Measurements from ENCODE around the gene ZNF568. TPM values are rescaled to one million over a fixed set of nuclear protein-coding genes. Genes with fewer than 3 reads are reported as not detected.

The ZNF568 gene
- total RNA-seq, 6 experiments from 2014 or later = 1.9 to 4.9 (median 2.2) TPM

GRCh38 chr19:36898422-36898821 lies 17.7 kb upstream of the ZNF568 start:
- Histone ChIP-seq H3K4me3 (no peak overlapping the region), H3K27ac (no peak overlapping the region), H3K36me3 (peaks cover 0 to 22% (median 2%) of the 10 kb centered on the region in 4 donors), H3K27me3 (no peaks in the 10 kb centered on the region), H3K4me1 (no peaks in the 10 kb centered on the region), H3K9me3 (peaks cover 8 to 80% (median 29%) of the 10 kb centered on the region in 4 donors)
- intact Hi-C loops (cut with DNase I) = no loop called here
- DNase-seq (no peak), ATAC-seq (no peak)
- TF ChIP-seq CTCF (IDR thresholded peaks at IDR 0.05) (no peak), POLR2A (IDR thresholded peaks at IDR 0.05) (no peak)
- WGBS (ENCODE audit: insufficient coverage, low coverage, low lambda C conversion rate, missing lambda C conversion rate) = 85% methylated on average over 4 of the region's 4 CpGs

DNA sequence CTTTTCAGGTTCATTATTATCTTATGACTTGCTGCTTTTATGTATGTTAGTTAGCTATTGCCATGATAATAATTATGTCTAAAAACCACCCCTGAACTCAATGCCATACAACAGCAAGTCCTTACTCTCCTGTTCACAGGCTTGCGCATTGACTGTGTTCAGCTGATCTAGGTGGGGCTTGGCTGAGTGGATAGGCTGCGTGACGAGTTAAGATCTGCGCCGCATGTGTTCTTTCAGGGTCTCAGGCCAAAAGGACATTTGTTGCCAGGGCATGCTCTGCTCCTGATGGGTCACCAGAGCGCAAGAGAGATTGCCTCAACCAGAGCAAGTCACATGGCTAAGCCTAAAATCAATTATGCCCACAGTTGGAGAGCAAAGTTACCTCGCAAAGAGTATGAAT lies 859 bp downstream of the ZNF568 start:
- intact Hi-C loops (cut with DNase I) = no loop called here
- no peak for DNase-seq
- 15% methylated on average over 7 of the region's 7 CpGs for WGBS (ENCODE audit: insufficient coverage, low coverage, low lambda C conversion rate, missing lambda C conversion rate)

DNA sequence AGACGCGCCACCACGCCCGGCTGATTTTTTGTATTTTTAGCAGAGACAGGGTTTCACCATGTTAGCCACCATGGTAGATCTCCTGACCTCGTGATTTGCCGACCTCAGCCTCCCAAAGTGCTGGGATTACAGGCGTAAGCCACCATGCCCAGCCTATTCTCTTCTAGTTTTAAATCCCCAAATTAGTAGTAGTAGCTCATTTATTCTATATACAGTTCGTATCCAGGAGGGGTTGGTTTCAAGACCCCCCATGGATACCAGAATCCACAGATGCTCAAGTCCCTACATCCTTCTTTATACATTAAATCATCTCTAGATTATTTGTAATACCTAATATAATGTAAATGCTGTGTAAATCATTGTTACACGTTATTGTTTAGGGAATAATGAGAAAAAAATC lies 2.0 kb downstream of the ZNF568 start:
- Histone ChIP-seq H3K27me3 (no peaks in the 10 kb centered on the region), H3K4me3 (no peak overlapping the region), H3K36me3 (peaks cover 0 to 11% (median 4%) of the 10 kb centered on the region in 4 donors), H3K9me3 (peaks cover 0 to 9% (median 0%) of the 10 kb centered on the region in 4 donors), H3K27ac (no peak overlapping the region), H3K4me1 (peaks cover 0 to 5% (median 0%) of the 10 kb centered on the region in 4 donors)
- DNase-seq (no peak), ATAC-seq (no peak)
- intact Hi-C loops (cut with DNase I) = no loop called here
- no peak for TF ChIP-seq POLR2A (IDR thresholded peaks at IDR 0.05)
- no peak for TF ChIP-seq CTCF (IDR thresholded peaks at IDR 0.05)
- 96% methylated on average over 5 of the region's 9 CpGs for WGBS (ENCODE audit: insufficient coverage, low coverage, low lambda C conversion rate, missing lambda C conversion rate)

More for the DNA sequence above, 859 bp downstream of the ZNF568 start:
- H3K27me3 ChIP-seq = no peaks in the 10 kb centered on the region
- H3K4me1 ChIP-seq = peaks cover 0 to 5% (median 0%) of the 10 kb centered on the region in 4 donors
- H3K9me3 ChIP-seq = peaks cover 0 to 20% (median 0%) of the 10 kb centered on the region in 4 donors
- peak overlapping the region; percentile 58 to 96 (median 66) for H3K4me3 ChIP-seq
- peak in 1 of 4 donors; percentile 24 for ATAC-seq
- H3K27ac ChIP-seq = peak overlapping the region in 1 of 3 donors; percentile 92
- H3K36me3 ChIP-seq = peaks cover 0 to 11% (median 4%) of the 10 kb centered on the region in 4 donors
- TF ChIP-seq POLR2A (IDR thresholded peaks at IDR 0.05) = no peak
- TF ChIP-seq CTCF (IDR thresholded peaks at IDR 0.05) = no peak

DNA sequence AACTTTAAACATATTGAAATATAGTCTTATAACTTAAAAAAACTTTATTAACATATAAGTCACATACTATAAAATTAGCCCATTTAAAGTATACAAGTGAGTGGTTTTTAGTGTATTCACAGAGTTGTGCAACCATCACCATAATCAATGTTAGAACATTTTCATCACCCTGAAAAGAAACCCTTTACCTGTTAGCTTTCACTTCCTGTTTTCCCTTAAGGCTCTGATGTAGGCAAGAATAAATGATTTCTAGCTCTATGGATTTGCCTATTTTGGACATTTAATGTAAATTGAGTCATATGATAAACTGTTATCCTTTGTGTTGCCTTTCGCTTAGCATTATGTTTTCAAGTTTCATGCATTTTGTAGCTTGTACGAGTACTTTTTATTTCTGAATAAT lies 15.6 kb downstream of the ZNF568 start:
- TF ChIP-seq CTCF (IDR thresholded peaks at IDR 0.05) (no peak), POLR2A (IDR thresholded peaks at IDR 0.05) (no peak)
- WGBS (ENCODE audit: insufficient coverage, low coverage, low lambda C conversion rate, missing lambda C conversion rate) = 100% methylated on average over 2 of the region's 2 CpGs
- DNase-seq (no peak), ATAC-seq (no peak)
- H3K4me3 ChIP-seq = no peak overlapping the region
- H3K9me3 ChIP-seq = peaks cover 0 to 14% (median 6%) of the 10 kb centered on the region in 4 donors
- intact Hi-C loops (cut with DNase I) = no loop called here
- peaks cover 0 to 7% (median under 1%) of the 10 kb centered on the region in 4 donors for H3K36me3 ChIP-seq
- H3K27ac ChIP-seq = no peak overlapping the region
- no peaks in the 10 kb centered on the region for H3K4me1 ChIP-seq
- H3K27me3 ChIP-seq = no peaks in the 10 kb centered on the region

DNA sequence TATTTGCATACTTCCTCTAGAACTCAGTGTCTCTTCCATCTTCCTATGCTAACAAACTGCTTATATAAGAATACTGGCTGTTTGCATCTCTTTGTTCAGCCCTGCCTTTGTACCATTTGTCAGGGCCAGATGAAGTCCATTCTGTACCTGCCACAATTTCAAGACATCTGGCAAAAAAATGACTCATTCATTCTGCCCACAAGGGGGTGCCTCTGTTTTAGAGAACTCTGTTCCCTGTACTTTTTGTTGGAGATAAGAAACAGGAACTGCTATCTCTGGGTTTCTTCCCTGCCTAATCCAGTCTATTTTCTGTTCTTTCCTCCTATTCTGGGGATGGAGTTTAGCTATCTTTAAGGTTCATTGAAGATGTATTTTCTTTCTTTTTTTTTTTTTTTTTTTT lies 23.0 kb downstream of the ZNF568 start:
- TF ChIP-seq CTCF (IDR thresholded peaks at IDR 0.05) (no peak), POLR2A (IDR thresholded peaks at IDR 0.05) (no peak)
- ATAC-seq (no peak), DNase-seq (no peak)
- peaks cover 0 to 22% (median 5%) of the 10 kb centered on the region in 4 donors for H3K36me3 ChIP-seq
- no peaks in the 10 kb centered on the region for H3K4me1 ChIP-seq
- peaks cover 0 to 13% (median under 1%) of the 10 kb centered on the region in 4 donors for H3K9me3 ChIP-seq
- H3K27me3 ChIP-seq = no peaks in the 10 kb centered on the region
- H3K27ac ChIP-seq = no peak overlapping the region
- intact Hi-C loops (cut with DNase I) = no loop called here
- no peak overlapping the region for H3K4me3 ChIP-seq
